ENCODE results near the gene PCDHB4.
"Not testable (repeated sequence)": the region's sequence is repeated elsewhere in the genome, so short reads cannot be mapped to it uniquely, and the experiment has no call there.

The PCDHB4 gene

GRCh38 chr5:141137346-141137745 is 15.7 kb downstream of the PCDHB4 start:
- in situ Hi-C loops (cut with MboI; ENCODE audit: low pct_unique_long_range_greater_than_20kb, low sequenced_read_pairs); DNase-seq: not testable (repeated sequence)

DNA sequence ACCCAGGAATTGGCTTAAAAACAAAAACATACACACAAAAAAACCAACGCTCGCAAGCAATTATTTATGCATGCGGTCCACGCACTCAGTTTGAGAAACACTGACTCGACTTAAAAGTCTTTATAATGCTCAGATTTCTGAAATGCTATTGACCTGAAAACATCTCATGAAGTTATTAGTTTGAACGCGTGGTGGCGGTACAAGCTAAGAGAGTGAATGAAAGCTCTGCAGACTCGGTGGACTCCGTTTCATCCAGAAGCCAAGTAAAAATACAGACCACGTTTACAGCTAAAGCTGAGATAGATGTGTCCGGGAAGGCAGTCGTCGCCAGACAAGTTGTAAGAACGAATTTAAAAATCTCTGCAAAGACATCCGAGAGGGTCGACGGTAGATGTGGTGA is 28.2 kb downstream of the PCDHB4 start, which contains the start of gene PCDHB6:
Gene PCDHB6, plus strand, starts transcription at position 246 of the 400 bp plus-strand sequence. CDS start 201 bp downstream, outside the sequence.
- DNase-seq = peak; percentile 22

DNA sequence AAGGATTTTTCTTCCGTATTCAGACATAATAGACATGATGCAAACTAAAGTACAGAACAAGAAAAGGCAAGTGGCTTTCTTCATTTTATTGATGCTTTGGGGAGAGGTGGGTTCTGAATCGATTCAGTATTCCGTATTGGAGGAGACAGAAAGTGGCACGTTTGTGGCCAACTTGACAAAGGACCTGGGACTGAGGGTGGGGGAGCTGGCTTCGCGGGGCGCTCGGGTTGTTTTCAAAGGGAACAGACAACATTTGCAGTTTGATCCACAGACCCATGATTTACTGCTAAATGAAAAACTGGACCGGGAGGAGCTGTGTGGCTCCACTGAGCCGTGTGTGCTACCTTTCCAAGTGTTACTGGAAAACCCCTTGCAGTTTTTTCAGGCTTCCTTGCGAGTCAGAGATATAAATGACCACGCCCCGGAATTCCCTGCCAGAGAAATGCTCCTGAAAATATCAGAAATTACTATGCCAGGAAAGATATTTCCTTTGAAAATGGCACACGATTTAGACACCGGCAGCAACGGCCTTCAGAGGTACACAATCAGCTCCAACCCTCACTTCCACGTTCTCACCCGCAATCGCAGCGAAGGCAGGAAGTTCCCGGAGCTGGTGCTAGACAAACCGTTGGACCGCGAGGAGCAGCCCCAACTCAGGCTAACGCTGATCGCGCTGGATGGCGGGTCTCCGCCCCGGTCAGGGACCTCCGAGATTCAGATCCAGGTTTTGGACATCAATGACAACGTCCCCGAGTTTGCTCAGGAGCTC is 28.8 kb downstream of the PCDHB4 start:
- no peak for DNase-seq
- in situ Hi-C loops (cut with MboI; ENCODE audit: low pct_unique_long_range_greater_than_20kb, low sequenced_read_pairs) = no loop called here

More for the DNA sequence above, 28.2 kb downstream of the PCDHB4 start, which contains the start of gene PCDHB6:
- in situ Hi-C loops (cut with MboI; ENCODE audit: low pct_unique_long_range_greater_than_20kb, low sequenced_read_pairs) = no loop called here

- in situ Hi-C loops (cut with MboI; ENCODE audit: low pct_unique_long_range_greater_than_20kb, low sequenced_read_pairs) = no loop called here
- DNase-seq = no peak
Measured at GRCh38 chr5:141150993-141151325, 29.3 kb downstream of the PCDHB4 start.

- in situ Hi-C loops (cut with MboI; ENCODE audit: low pct_unique_long_range_greater_than_20kb, low sequenced_read_pairs); DNase-seq: not testable (repeated sequence)
Measured at GRCh38 chr5:141151632-141152031, 30.0 kb downstream of the PCDHB4 start.

DNA sequence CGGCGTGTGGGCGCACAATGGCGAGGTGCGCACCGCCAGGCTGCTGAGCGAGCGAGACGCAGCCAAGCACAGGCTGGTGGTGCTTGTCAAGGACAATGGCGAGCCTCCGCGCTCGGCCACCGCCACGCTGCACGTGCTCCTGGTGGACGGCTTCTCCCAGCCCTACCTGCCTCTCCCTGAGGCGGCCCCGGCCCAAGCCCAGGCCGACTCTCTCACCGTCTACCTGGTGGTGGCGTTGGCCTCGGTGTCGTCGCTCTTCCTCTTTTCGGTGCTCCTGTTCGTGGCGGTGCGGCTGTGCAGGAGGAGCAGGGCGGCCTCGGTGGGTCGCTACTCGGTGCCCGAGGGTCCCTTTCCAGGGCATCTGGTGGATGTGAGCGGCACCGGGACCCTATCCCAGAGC is 30.5 kb downstream of the PCDHB4 start:
- in situ Hi-C loops (cut with MboI; ENCODE audit: low pct_unique_long_range_greater_than_20kb, low sequenced_read_pairs); DNase-seq: not testable (repeated sequence)

DNA sequence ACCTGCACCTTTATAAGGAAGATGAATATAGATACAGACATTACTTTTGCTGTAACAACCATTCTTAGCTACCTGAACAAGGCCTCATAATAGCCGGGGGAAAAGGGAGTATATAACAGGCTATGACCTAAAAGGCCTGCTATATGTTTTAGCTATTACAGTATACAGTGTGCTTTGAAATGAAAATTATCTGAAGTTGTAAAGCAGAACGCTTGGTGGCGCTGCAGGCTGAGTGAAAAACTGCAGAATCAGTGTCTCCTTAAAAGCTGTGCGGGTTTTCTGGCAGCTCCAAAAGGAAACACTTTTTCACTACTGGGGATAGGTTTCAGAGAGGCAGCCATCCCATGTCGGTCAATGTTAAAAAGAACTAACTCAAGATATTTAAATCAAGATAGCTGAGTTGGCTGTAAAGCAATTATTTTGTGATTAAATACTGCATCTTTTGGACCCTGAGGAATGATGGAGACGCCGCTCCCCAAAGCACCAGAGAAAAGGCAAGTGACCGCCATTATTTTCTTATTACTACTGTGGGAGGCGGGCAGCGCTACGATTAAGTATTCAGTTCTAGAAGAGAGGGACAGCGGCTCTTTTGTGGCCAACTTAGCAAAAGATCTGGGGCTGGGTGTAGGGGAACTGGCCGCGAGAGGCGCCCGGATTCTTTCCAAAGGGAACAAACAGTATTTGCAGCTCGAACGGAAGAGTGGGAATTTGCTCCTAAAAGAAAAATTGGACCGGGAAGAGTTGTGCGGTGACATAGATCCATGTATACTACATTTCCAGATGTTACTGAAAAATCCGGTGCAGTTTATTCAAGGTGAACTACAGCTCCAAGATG is 34.1 kb downstream of the PCDHB4 start:
- DNase-seq = no peak
- in situ Hi-C loops (cut with MboI; ENCODE audit: low pct_unique_long_range_greater_than_20kb, low sequenced_read_pairs) = no loop called here

- in situ Hi-C loops (cut with MboI; ENCODE audit: low pct_unique_long_range_greater_than_20kb, low sequenced_read_pairs); DNase-seq: not testable (repeated sequence)
Measured at GRCh38 chr5:141157356-141157755, 35.7 kb downstream of the PCDHB4 start.

DNA sequence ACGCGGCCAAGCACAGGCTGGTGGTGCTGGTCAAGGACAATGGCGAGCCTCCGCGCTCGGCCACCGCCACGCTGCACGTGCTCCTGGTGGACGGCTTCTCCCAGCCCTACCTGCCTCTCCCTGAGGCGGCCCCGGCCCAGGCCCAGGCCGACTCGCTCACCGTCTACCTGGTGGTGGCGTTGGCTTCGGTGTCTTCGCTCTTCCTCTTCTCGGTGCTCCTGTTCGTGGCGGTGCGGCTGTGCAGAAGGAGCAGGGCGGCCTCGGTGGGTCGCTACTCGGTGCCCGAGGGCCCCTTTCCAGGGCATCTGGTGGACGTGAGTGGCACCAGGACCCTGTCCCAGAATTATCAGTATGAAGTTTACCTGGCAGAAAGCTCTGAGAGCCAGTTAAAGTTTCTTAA is 36.3 kb downstream of the PCDHB4 start:
- in situ Hi-C loops (cut with MboI; ENCODE audit: low pct_unique_long_range_greater_than_20kb, low sequenced_read_pairs); DNase-seq: not testable (repeated sequence)

- peak; percentile 26 for DNase-seq
- in situ Hi-C loops (cut with MboI; ENCODE audit: low pct_unique_long_range_greater_than_20kb, low sequenced_read_pairs) = no loop called here
Measured at GRCh38 chr5:141172381-141173204, 51.0 kb downstream of the PCDHB4 start, which contains the start of gene PCDHB7. Gene PCDHB7, plus strand, starts transcription at chr5:141172644. Its CDS starts 192 bp downstream, at chr5:141172836.

DNA sequence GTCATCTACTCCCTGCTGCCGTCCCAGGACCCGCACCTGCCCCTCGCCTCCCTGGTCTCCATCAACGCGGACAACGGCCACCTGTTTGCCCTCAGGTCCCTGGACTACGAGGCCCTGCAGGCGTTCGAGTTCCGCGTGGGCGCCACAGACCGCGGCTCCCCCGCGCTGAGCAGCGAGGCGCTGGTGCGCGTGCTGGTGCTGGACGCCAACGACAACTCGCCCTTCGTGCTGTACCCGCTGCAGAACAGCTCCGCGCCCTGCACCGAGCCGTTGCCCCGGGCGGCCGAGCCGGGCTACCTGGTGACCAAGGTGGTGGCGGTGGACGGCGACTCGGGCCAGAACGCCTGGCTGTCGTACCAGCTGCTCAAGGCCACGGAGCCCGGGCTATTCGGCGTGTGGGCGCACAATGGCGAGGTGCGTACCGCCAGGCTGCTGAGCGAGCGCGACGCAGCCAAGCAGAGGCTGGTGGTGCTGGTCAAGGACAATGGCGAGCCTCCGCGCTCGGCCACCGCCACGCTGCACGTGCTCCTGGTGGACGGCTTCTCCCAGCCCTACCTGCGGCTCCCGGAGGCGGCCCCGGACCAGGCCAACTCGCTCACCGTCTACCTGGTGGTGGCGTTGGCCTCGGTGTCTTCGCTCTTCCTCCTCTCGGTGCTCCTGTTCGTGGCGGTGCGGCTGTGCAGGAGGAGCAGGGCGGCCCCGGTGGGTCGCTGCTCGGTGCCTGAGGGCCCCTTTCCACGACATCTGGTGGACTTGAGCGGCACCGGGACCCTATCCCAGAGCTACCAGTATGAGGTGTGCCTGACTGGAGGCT is 52.9 kb downstream of the PCDHB4 start:
- DNase-seq; in situ Hi-C loops (cut with MboI; ENCODE audit: low pct_unique_long_range_greater_than_20kb, low sequenced_read_pairs): not testable (repeated sequence)
